OCI-LY3 (cell line): Measurements from ENCODE around the gene RSAD2.

Experiments
- CTCF ChIP-seq: fragments of 200-600, 300-600 bp; sonication (generic); IDR thresholded peaks from 2 replicates; pipeline ENCODE4 v1.5.1; 2014; ENCODE audit warnings: antibody characterized with exemption, low read length, low read depth
- EZH2phosphoT487 ChIP-seq: fragments of 200-600 bp; shearing (Covaris generic); IDR thresholded peaks from 2 replicates; pipeline ENCODE4 v1.6.1; 2018; ENCODE audit warnings: antibody characterized with exemption, mixed run types, low read depth

DNA sequence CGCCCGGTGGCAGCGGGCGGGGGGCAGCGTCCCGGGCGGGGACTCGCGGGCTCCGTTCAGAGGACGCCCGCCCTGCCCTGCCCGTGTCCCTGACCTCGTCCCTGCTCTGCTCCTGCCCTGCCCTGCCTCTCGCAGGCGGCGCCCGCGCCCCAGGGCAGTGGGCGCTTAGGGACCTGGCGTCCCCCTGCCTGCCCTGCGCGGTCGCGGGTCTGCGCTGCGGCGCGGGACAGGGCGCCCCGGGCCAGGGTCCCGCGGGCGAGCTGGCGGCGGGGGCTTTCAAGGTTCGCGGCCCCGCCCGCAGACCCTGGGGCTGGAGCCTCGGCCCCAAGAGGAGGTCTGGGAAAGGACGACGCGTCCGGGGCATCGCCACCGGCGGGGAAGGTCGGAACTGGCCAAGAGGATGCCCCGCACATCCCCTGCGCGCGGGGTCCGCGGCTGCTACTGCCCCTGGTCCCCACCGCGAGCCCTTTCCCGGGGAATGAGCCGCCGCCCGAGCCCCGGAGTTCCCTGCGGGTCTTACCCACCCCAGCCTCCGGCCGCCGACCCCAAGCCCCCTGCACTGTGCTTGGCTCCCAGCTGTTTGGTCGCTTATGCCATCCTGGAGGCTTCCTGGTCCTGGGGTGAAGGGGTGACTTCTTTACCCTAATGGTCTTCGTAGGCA is 40.3 kb downstream of the RSAD2 start:
- TF ChIP-seq CTCF, result no peak
- no peak for TF ChIP-seq EZH2phosphoT487
